Kidney epithelial cell (primary cell): ENCODE data around the gene ST6GALNAC5. TPM values are rescaled to one million over a fixed set of nuclear protein-coding genes. Genes with fewer than 3 reads are reported as not detected.

Experiments used
- DNase-seq: peaks from one replicate; pipeline ENCODE4 v3.0.0-alpha.2; 2010; ENCODE audit warnings: low read depth
- H3K27me3 ChIP-seq: 2 replicates; pipeline ENCODE4 v1.6.0; 2011; ENCODE audit warnings: low read length; ENCODE audit not compliant: control insufficient read depth, insufficient read depth
- H3K36me3 ChIP-seq: 2 replicates; pipeline ENCODE4 v1.5.1; 2011; ENCODE audit warnings: low read length; ENCODE audit not compliant: control insufficient read depth, insufficient read depth
- H3K4me3 ChIP-seq: 2 replicates; pipeline ENCODE4 v1.5.1; 2011; ENCODE audit warnings: low read depth, mild to moderate bottlenecking, control low read depth, low read length
- total RNA-seq: library from RNA; depleted of rRNA; stranded (reverse); fragments of >200 nt; gene quantifications from 2 replicates; pipeline ENCODE4 v1.2.3, GENCODE V29; 2015
- TF ChIP-seq, protein P1 (sequence below): IDR thresholded peaks from 2 replicates; pipeline ENCODE4 v1.5.1; 2011; ENCODE audit warnings: mild to moderate bottlenecking, moderate library complexity, low read length, control low read depth, inconsistent platforms; ENCODE audit not compliant: insufficient read depth, poor library complexity, severe bottlenecking

The ST6GALNAC5 gene
- total RNA-seq, 1 donor from 2014 or later: 9.4 TPM

- no peak overlapping the region for H3K4me3 ChIP-seq
- TF ChIP-seq, protein P1, sequence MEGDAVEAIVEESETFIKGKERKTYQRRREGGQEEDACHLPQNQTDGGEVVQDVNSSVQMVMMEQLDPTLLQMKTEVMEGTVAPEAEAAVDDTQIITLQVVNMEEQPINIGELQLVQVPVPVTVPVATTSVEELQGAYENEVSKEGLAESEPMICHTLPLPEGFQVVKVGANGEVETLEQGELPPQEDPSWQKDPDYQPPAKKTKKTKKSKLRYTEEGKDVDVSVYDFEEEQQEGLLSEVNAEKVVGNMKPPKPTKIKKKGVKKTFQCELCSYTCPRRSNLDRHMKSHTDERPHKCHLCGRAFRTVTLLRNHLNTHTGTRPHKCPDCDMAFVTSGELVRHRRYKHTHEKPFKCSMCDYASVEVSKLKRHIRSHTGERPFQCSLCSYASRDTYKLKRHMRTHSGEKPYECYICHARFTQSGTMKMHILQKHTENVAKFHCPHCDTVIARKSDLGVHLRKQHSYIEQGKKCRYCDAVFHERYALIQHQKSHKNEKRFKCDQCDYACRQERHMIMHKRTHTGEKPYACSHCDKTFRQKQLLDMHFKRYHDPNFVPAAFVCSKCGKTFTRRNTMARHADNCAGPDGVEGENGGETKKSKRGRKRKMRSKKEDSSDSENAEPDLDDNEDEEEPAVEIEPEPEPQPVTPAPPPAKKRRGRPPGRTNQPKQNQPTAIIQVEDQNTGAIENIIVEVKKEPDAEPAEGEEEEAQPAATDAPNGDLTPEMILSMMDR: no peak
- no peak for DNase-seq
- no peaks in the 10 kb centered on the region for H3K27me3 ChIP-seq
- H3K36me3 ChIP-seq: no peaks in the 10 kb centered on the region
Measured at GRCh38 chr1:76951153-76951552, 83.9 kb downstream of the ST6GALNAC5 start.

GRCh38 chr1:76955652-76956051 is 88.4 kb downstream of the ST6GALNAC5 start:
- Histone ChIP-seq H3K4me3 (no peak overlapping the region), H3K36me3 (no peaks in the 10 kb centered on the region), H3K27me3 (no peaks in the 10 kb centered on the region)
- no peak for DNase-seq
- TF ChIP-seq, protein P1: no peak

DNA sequence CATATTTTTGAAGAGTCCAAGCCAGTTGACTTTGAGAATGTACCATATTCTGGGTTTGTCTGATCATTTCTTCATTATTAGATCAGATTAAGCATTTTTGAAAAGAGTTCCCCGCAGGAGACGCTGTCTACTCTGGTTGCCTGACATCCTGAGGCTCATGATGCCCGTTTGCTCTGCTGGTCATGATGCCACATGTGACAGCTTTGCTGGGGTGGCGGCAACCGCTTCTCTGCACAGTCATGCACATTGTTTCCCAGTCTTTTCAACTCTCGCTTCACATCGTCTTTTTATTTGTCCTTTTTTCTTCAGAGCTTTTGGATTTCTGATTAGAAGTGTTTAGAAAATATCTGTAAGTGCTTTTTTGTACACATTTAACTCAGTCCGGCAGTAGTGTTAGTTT is 90.7 kb downstream of the ST6GALNAC5 start:
- no peaks in the 10 kb centered on the region for H3K36me3 ChIP-seq
- TF ChIP-seq, protein P1: no peak
- H3K27me3 ChIP-seq: no peaks in the 10 kb centered on the region
- H3K4me3 ChIP-seq: no peak overlapping the region
- DNase-seq: no peak

GRCh38 chr1:76958828-76959227 is 91.5 kb downstream of the ST6GALNAC5 start:
- Histone ChIP-seq H3K27me3 (no peaks in the 10 kb centered on the region), H3K36me3 (no peaks in the 10 kb centered on the region), H3K4me3 (no peak overlapping the region)
- no peak for DNase-seq
- TF ChIP-seq, protein P1: no peak

- H3K4me3 ChIP-seq: no peak overlapping the region
- DNase-seq: no peak
- H3K27me3 ChIP-seq: no peaks in the 10 kb centered on the region
- H3K36me3 ChIP-seq: no peaks in the 10 kb centered on the region
- TF ChIP-seq, protein P1: no peak
Measured at GRCh38 chr1:76959556-76959955, 92.3 kb downstream of the ST6GALNAC5 start.

- Histone ChIP-seq H3K36me3 (no peaks in the 10 kb centered on the region), H3K27me3 (no peaks in the 10 kb centered on the region), H3K4me3 (no peak overlapping the region)
- DNase-seq: no peak
- TF ChIP-seq, protein P1: no peak
Measured at GRCh38 chr1:76961181-76961819, 94.0 kb downstream of the ST6GALNAC5 start.
